NAMALWA (cell line): Measurements from ENCODE around the gene STAB2.
"Not testable (repeated sequence)": the region's sequence is repeated elsewhere in the genome, so short reads cannot be mapped to it uniquely, and the experiment has no call there.

Experiments
- DNase-seq: peaks from one replicate; pipeline ENCODE4 v3.0.0-alpha.2; 2015; ENCODE audit warnings: low spot score

The STAB2 gene

DNA sequence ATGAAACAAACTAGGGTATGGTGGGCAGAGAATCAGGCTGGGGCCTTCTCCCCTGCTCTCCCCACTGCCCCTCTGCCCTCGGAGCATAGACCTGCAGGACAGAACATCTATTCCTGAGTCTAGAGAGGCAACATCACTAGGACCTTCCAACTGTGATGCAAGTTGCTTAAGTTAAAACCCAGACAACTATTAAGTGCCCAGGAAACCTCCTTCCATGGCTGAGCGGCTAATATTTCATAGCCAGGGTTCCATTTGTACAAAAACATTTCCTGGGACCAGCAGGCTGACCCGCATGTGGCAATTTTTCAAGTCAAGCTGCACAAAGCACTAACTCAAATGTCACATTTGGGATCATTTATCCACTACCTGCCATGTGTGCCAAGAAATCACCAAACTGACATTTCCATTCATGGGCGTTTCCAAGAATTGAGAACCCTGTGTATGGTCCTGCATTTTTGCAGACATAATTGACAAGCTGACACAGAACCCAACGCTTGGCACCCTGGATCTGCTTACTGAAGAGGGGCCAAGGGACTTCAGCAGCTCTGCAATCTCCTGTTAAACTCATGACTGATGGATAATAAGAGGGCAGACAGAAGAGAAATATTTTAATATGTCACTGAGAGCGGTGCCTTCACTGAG is 221.3 kb downstream of the STAB2 start:
- DNase-seq, result no peak

DNA sequence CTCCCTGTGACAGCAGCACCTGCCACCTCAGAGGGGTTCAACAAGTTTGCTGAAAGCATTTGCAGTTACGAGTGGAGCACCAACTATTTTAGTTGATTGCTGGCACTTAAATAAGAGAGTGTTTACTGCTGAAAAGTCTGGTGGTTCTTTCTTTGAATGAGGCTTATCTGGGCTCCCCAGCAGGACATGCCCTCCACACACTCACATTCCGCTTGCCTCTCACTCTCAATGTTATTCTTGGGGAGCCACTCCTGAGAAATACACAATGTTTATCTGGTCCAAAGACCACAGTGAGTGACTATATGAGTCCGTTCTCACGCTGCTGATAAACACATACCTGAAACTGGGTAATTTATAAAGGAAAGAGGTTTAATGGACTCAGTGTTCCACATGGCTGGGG is 222.1 kb downstream of the STAB2 start:
- no peak for DNase-seq

DNA sequence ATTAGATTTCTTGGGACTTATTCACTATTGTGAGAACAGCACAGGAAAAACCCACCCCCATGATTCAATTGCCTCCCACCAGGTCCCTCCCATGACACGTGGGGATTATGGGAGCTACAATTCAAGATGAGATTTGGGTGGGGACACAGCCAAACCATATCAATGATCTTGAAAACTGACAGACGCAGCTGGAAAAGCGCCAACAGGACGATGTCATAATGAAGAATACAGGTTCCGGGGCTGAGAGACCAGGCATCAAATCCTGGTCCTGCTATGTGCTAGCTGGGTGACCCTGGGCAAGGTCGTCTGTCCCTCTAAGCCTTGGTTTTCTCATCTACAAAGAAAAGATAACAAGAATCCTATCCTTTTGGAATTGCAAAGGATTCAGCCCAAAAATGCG is 222.6 kb downstream of the STAB2 start:
- not testable (repeated sequence) for DNase-seq

DNA sequence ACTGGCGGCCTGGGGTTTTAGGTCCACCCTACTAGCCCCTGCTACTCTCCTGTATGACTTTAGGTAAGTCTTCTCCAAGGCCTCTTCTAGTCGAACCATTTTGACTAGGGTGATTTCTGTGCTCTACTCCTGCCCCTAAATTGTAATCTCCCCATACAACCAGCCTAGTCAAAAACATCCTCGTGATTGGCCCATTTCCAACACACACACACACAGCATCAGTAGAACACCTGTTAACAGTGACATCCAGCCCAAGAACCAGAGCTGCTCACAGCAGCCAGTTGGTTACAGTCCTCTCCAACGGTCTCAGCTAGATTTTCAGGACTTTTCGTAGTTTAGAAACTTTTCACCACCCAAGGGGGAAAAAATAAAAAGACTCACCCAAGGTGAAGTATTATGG is 223.0 kb downstream of the STAB2 start:
- DNase-seq, result no peak

DNA sequence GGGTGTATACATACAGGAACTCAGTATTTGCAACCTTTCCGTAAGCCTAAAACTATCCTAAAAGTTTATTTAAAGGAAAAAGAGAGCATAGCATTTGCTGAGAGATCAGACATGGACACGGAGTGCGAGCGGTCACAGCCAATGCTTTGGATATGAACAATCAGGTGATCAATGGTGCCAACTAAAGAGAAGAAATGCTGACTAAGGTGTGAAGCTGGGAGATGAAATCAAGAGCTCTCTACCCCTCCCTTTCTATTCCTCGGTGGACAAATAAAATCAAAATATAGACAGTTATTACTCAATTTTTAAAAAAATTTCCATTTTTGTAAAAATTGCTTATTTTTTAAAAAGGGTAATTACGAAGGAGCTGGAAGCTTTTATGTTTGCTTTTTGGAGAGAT is 224.7 kb downstream of the STAB2 start:
- DNase-seq, result no peak

DNA sequence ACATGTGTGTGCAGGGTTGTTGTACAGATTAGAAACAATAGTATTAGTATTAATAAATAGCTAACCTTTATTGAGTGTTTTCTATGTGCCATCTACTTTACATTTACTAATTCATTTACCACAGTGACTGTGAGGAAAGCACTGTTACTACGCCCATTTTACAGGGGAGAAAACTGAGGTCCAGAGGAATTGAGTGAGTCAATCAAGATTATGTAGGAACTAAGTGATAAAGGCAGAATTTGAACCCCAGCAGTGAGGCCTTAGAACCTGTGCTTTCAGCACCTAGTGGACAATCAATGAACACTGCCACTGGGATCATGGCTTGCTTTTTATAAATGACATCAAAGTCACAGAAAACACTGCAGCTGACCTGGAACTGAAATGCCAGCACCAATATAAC is 225.7 kb downstream of the STAB2 start:
- DNase-seq, result no peak

DNA sequence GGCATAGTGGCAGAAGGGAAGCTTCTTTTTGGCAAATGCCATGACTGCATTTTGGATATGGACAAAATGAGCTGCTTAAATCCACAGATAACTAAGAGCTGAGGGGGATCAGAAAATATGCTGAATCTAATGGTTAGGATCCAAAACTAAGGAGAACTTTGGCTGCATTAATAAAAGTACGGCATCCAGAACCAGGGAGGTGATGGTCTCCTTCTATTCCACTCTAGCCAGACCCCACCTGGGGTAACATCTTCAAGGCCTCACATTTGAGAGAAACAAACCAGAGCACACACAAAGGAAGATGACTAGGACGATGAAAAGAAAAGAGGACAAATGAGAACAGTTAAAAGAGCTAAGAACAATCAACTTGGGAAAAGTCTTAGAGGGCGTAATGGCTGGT is 226.4 kb downstream of the STAB2 start:
- no peak for DNase-seq

DNA sequence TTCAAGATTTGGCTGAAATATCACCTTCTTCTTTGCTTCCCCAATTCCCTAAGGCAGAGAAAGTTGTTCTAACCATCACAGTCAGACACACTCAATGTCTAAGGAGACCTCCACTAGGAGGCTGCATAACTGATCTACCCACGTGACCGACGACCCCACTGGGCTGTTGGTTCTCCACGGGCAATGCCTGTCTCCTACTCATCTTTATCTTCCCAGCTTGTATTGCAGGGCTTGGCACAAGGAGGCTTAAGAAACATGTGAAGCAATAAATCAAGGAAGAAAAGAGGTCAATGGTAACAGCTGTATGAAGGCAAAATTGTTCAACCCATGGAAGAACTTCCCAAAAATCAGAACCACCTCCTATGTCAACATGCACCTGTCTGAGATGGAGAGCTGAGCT is 226.9 kb downstream of the STAB2 start:
- no peak for DNase-seq

DNA sequence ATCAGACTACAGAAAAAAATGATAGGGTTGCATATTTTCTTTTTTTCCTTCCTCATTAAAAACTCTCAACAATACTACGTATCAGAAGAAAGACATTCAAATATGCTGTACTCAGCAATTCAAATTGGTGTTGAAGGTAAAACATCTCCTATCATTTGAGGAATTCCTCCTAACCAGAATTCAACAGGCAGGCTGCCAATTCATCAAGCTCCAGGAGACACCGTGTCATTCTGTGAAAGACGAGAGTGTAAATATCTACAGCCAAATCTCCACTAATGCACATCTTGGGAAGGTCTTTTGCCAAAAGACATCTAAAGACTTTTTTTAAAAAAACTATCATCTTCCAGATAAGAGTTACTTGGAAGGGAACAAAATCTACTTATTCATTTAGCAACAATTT is 227.4 kb downstream of the STAB2 start:
- no peak for DNase-seq
